A673 (cell line): ENCODE data around the gene RNF175. TPM values are rescaled to one million over a fixed set of nuclear protein-coding genes. Genes with fewer than 3 reads are reported as not detected.

Experiments used
- BruUV-seq: library from RNA; stranded (reverse); fragments of 400-500 nt; replicated peaks from 2 replicates; lab custom pipeline; 2021; lab: Mats Ljungman, UMichigan
- CTCF ChIA-PET: fragments of 300-600 bp; sonication (Branson Sonifier 250); formaldehyde crosslinking; loops from one replicate; lab custom pipeline; 2022; ENCODE audit warnings: antibody characterized with exemption; lab: Charles Lee
- POLR2A ChIA-PET: fragments of 300-600 bp; sonication (Branson Sonifier 250); formaldehyde crosslinking; loops from one replicate; lab custom pipeline; 2022; ENCODE audit warnings: antibody characterized with exemption; ENCODE audit not compliant: low non-redundant PET; lab: Charles Lee
- DNase-seq: peaks from one replicate; pipeline ENCODE4 v3.0.0-alpha.2; 2015; ENCODE audit warnings: low spot score
- H3K27ac ChIP-seq: fragments of 200-600 bp; sonication (generic); 2 replicates; pipeline ENCODE4 v1.5.1; 2016; ENCODE audit warnings: mixed run types, low read depth, mild to moderate bottlenecking, mixed read lengths, antibody characterized with exemption, low read length; ENCODE audit not compliant: poor library complexity, severe bottlenecking
- H3K27me3 ChIP-seq: fragments of 200-600 bp; sonication (generic); replicated peaks from 2 replicates; pipeline ENCODE4 v1.6.1; 2017; ENCODE audit warnings: mixed run types, low read depth, mild to moderate bottlenecking, mixed read lengths, antibody characterized with exemption, low read length; ENCODE audit not compliant: insufficient read depth, poor library complexity
- H3K36me3 ChIP-seq: fragments of 200-600 bp; sonication (generic); 2 replicates; pipeline ENCODE4 v1.6.1; 2016; ENCODE audit warnings: mixed run types, mild to moderate bottlenecking, mixed read lengths, antibody characterized with exemption, low read length; ENCODE audit not compliant: insufficient read depth, poor library complexity, severe bottlenecking
- H3K4me1 ChIP-seq: fragments of 200-600 bp; sonication (generic); 2 replicates; pipeline ENCODE4 v1.6.1; 2017; ENCODE audit warnings: mixed run types, mild to moderate bottlenecking, mixed read lengths, antibody characterized with exemption, low read length; ENCODE audit not compliant: insufficient read depth, poor library complexity, severe bottlenecking
- H3K4me3 ChIP-seq: fragments of 200-600 bp; sonication (generic); 2 replicates; pipeline ENCODE4 v1.5.1; 2016; ENCODE audit warnings: low read depth, mixed run types, mild to moderate bottlenecking, mixed read lengths, low read length; ENCODE audit not compliant: poor library complexity, severe bottlenecking
- H3K9me3 ChIP-seq: fragments of 200-600 bp; sonication (generic); 2 replicates; pipeline ENCODE4 v1.6.1; 2016; ENCODE audit warnings: mixed run types, low read depth, mild to moderate bottlenecking, mixed read lengths, antibody characterized with exemption, low read length; ENCODE audit not compliant: poor library complexity, severe bottlenecking
- EZH2 ChIP-seq: fragments of 200-600 bp; sonication (generic); IDR thresholded peaks from 2 replicates; pipeline ENCODE4 v1.6.1; 2017; ENCODE audit warnings: borderline replicate concordance, low read depth, mild to moderate bottlenecking, mixed read lengths, antibody characterized with exemption, low read length; ENCODE audit not compliant: poor library complexity, severe bottlenecking
- intact Hi-C: fragments of 100-400 bp; cut with micrococcal nuclease; formaldehyde crosslinking; loops from one replicate; pipeline ENCODE4 v1.10.0; 2022; ENCODE audit not compliant: unreplicated experiment
- total RNA-seq: library from RNA; stranded (reverse); gene quantifications from 2 replicates; pipeline ENCODE4 v1.2.3, GENCODE V29; 2021
- TF ChIP-seq, protein P1 (sequence below): fragments of 300-800, 200-600 bp; sonication (generic); conservative IDR thresholded peaks from 2 replicates; pipeline ENCODE4 v1.5.1; 2017; ENCODE audit warnings: low read depth, mild to moderate bottlenecking, antibody characterized with exemption, low read length, moderate library complexity, mixed read lengths

RNF175 gene
- total RNA-seq, 1 experiment from 2014 or later: 6.8 TPM

GRCh38 chr4:153741541-153741940 lies 18.3 kb downstream of the RNF175 start:
- POLR2A ChIA-PET: no interaction called here
- Histone ChIP-seq H3K9me3 (peaks cover 9% of the 10 kb centered on the region), H3K4me1 (no peaks in the 10 kb centered on the region), H3K36me3 (no peaks in the 10 kb centered on the region), H3K27ac (no peak overlapping the region), H3K4me3 (no peak overlapping the region), H3K27me3 (no peaks in the 10 kb centered on the region)
- no peak for DNase-seq
- no TSS peak for BruUV-seq
- intact Hi-C loops: no loop called here
- CTCF ChIA-PET: no interaction called here
- TF ChIP-seq, protein P1, sequence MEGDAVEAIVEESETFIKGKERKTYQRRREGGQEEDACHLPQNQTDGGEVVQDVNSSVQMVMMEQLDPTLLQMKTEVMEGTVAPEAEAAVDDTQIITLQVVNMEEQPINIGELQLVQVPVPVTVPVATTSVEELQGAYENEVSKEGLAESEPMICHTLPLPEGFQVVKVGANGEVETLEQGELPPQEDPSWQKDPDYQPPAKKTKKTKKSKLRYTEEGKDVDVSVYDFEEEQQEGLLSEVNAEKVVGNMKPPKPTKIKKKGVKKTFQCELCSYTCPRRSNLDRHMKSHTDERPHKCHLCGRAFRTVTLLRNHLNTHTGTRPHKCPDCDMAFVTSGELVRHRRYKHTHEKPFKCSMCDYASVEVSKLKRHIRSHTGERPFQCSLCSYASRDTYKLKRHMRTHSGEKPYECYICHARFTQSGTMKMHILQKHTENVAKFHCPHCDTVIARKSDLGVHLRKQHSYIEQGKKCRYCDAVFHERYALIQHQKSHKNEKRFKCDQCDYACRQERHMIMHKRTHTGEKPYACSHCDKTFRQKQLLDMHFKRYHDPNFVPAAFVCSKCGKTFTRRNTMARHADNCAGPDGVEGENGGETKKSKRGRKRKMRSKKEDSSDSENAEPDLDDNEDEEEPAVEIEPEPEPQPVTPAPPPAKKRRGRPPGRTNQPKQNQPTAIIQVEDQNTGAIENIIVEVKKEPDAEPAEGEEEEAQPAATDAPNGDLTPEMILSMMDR: no peak
- no peak for TF ChIP-seq EZH2

DNA sequence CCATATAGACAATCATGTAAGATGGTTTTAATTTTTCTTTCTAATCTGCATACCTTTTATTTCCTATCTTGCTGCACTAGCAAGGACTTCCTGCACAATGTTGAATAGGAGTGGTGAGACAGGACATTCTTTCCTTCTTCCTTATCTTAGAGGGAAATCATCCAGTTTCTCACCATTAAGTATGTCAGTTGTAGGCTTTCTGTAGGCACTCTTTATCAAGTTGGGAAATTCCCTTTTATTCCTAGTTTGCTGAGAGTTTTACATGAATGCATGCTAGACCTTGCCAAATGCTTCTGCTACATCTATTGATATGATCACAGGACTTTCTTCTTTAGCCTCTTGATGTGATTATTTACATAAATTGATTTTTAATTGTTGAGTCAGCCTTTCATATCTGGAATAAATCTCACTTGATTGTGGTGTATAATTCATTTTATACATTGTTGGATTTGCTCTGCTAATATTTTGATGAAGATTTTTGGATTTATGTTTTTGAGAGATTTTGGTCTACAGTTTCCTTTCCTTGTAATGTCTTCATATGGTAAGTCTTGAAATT lies 23.8 kb downstream of the RNF175 start:
- no peaks in the 10 kb centered on the region for H3K27me3 ChIP-seq
- no TSS peak for BruUV-seq
- peaks cover 7% of the 10 kb centered on the region for H3K9me3 ChIP-seq
- no peak overlapping the region for H3K27ac ChIP-seq
- ChIA-PET CTCF (no interaction called here), POLR2A (no interaction called here)
- TF ChIP-seq EZH2: no peak
- TF ChIP-seq, protein P1: no peak
- peaks cover 34% of the 10 kb centered on the region for H3K4me1 ChIP-seq
- no peak for DNase-seq
- H3K4me3 ChIP-seq: no peak overlapping the region
- H3K36me3 ChIP-seq: no peaks in the 10 kb centered on the region
- intact Hi-C loops: no loop called here

GRCh38 chr4:153733751-153734448 lies 25.9 kb downstream of the RNF175 start:
- no peak overlapping the region for H3K4me3 ChIP-seq
- peaks cover 44% of the 10 kb centered on the region for H3K4me1 ChIP-seq
- ChIA-PET CTCF (no interaction called here), POLR2A (no interaction called here)
- no TSS peak for BruUV-seq
- DNase-seq: no peak
- no peak for TF ChIP-seq EZH2
- TF ChIP-seq, protein P1: no peak
- no peaks in the 10 kb centered on the region for H3K9me3 ChIP-seq
- intact Hi-C loops: no loop called here
- H3K36me3 ChIP-seq: no peaks in the 10 kb centered on the region
- no peak overlapping the region for H3K27ac ChIP-seq
- H3K27me3 ChIP-seq: no peaks in the 10 kb centered on the region
